VCaP (cell line): Measurements from ENCODE around the gene SMIM35.

Source experiments
- H3K27ac ChIP-seq: fragments of 450-650 bp; 2 replicates; pipeline ENCODE4 v1.5.1; 2017
- CTCF ChIP-seq: fragments of 450-650 bp; conservative IDR thresholded peaks from 2 replicates; pipeline ENCODE4 v1.5.1; 2017; ENCODE audit warnings: mild to moderate bottlenecking, moderate library complexity

Gene SMIM35

GRCh38 chr11:118060081-118060661, 26.6 kb downstream of the SMIM35 start:
- no peak for TF ChIP-seq CTCF
- H3K27ac ChIP-seq: no peak overlapping the region

- H3K27ac ChIP-seq: no peak overlapping the region; the same call in 1 of the 2 replicates
- no peak for TF ChIP-seq CTCF
Measured at GRCh38 chr11:118059246-118059940, 27.4 kb downstream of the SMIM35 start.

GRCh38 chr11:118058311-118059245, 28.2 kb downstream of the SMIM35 start:
- H3K27ac ChIP-seq: peak overlapping the region; percentile 40; the same call in 1 of the 2 replicates
- TF ChIP-seq CTCF: no peak

GRCh38 chr11:118057251-118058145, 29.3 kb downstream of the SMIM35 start:
- H3K27ac ChIP-seq: peak overlapping the region; percentile 40; the same call in 1 of the 2 replicates
- TF ChIP-seq CTCF: no peak

- H3K27ac ChIP-seq: no peak overlapping the region
- no peak for TF ChIP-seq CTCF
Measured at GRCh38 chr11:118056806-118057205, 30.0 kb downstream of the SMIM35 start.

- no peak overlapping the region for H3K27ac ChIP-seq
- TF ChIP-seq CTCF: no peak
Measured at GRCh38 chr11:118055966-118056365, 30.8 kb downstream of the SMIM35 start.
